NCI-H345 treated with DMSO at 0.1 percent for 48 hours (cell line): ENCODE data around the gene STRBP.

Experiments
- DNase-seq: peaks from one replicate; lab custom pipeline; 2025; ENCODE audit not compliant: unreplicated experiment; lab: John Stamatoyannopoulos, UW

The STRBP gene

DNA sequence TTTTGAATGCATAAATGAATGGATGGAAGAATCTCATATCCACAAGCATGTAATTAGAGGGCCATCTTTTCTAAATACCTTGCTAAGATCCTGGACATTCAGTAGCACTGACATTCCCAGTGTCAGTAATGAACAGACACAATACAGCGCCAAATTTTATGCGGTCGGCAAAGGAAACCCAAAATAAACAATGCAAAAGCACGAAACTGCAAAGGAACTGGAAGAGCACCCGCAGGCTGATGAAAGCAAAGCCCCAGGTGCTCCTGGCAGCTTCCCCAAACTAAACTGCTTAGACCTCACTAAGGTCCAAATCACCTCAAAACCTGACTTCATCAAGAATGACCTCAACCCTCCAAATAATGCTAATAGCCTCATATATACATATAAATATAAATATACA, 133.0 kb downstream of the STRBP start:
- DNase-seq: no peak

DNA sequence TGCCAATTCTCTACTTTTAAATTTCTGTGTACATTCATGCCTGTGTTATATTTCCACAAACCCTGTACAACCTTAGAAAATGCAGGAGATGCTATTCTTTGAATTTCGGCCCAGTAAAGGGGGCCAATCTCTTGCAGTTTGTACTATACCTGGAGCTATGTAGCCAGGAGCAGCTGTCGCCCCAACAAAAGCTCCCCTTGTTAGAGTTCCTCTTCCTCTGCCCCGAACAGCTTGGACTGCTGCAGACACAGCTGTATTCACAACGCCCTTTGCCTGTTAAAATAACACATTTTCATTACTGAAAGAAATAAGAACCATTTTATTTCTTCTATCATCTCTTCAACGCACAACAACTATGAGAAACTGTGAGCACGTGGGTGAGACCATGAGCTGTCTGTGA, 135.7 kb downstream of the STRBP start:
- DNase-seq: no peak

DNA sequence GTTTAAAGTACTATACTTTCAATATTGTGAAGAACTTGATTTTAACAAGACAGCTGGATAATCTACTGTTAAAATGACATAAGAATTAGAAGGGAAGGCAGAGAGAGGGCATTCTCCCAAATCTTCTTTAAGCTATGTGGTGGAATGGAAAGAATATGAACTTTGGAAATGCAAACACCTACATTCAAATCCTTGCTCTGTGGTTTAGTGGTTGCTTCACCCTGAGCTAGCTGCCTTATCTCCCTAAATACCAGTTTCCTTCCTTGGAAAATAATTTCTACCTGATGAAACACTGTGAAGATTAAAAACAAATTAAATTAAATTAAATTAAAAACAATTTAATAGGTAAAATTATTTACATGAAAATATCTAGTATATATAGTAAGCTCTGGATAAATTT, 136.4 kb downstream of the STRBP start:
- DNase-seq: no peak

DNA sequence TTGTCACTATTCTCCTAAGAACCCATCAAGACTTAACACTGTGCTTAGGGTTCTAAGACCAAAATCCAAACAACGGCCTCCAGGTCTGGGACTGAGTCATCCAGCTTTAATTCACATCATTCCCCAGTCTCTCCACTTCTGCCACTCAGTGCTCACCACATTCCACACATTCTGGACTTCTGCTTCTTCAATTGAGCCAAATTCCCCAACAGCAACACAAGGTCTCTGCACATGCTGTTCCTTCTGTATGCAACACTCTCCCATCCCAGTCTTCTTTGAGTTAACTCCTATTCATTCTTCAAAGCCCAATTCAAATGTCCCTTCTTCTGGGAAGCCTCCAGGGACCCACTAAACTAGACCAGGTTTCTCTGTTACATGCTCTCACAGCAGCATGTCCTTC, 137.1 kb downstream of the STRBP start:
- no peak for DNase-seq

DNA sequence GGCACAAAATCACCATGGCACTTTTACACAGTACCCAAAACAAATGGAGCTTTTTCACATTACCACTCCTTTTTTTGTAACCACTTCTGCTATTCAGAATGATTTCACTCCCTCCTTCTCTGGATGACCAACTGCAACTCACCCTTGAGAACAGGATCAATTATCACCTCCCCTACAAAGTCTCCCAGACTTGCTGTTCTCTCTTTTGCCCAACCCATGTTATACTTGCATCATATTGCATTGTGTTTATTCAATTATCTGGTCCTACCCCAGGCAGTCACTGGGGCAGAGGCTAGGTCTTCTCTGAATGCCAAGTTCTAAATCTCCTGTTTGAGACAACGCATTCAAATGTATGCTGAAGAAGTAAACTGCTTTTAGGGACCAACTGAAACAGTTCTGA, 139.0 kb downstream of the STRBP start:
- no peak for DNase-seq

DNA sequence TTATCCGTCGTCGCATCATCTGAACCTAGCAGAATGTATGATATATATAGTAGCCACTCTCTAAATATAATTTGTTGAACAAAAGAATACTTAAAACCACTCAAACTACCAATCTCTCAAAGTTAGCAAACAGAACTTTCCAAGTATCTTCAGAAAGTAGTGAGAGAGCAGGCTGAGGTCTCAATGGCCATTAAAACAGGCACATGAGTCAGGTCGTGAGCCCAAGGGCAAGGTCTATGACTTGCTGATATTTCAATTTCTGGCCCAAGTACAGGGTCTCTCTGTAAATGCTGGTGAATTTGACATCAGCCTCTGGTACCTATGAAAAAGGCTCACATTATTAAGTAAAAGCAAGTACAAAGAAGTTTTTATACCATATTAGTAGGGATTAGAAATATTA, 139.8 kb downstream of the STRBP start:
- DNase-seq: no peak

DNA sequence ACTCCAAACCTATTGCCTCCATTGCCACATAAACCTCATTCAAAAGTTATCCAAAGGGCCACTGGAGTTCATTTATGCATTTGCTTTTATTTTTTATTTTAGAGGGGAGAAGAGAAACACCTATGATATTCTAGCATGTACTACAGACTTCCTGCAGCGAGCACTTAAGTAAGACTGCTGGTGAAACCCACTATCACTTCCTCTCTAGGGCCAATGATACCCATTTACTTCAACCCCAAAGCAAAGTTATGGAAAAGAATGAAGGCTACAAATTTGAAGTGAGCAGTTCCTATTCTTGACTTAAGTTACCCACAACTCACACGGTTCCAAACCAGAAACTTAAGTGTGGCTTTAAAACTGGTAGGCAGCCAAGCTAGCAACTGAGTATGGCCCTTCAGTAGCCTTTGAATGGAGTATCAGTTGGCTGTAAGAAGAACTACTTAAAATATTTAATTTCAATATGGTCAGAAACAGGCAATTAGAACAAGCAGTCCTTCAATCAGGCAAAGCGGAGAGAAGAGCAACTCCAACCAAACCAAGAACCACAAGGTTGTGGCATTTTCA, 140.8 kb downstream of the STRBP start:
- no peak for DNase-seq

DNA sequence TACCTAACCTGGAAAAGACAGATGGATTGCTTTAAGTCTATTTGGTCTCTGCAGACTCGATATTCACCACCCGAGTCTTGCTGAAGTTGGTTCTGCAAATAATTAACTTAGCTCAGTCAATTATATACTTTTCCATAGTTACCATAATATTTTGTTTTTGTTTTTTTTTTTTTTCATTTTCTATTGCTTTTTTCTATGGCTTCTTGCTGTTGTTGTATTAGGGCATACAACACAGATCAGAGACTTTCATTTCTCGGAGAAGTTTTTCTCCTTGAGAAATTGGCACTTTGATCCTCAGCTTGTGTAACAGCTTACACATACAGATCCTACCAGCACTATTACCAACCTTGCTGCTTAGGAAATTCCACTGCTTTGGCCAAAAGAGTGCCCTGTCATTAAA, 146.9 kb downstream of the STRBP start:
- DNase-seq: no peak

DNA sequence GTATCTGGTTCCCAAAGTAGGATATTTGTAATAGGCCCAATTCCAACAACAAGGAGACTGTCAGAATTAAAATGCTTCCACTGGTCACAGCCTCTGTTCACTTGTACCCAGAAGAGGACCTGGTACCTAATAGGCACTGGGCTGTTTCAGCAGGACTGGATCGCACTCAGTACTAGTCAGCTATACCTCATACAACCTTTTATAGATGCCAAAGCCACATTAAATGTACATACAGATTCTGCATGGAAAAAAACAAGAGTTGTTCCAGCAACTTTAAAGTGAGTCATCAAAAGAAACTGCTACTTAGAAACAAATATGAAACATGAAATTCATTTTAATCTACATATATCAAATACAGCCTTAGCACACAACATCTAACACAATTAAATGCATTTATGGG, 147.4 kb downstream of the STRBP start:
- no peak for DNase-seq

DNA sequence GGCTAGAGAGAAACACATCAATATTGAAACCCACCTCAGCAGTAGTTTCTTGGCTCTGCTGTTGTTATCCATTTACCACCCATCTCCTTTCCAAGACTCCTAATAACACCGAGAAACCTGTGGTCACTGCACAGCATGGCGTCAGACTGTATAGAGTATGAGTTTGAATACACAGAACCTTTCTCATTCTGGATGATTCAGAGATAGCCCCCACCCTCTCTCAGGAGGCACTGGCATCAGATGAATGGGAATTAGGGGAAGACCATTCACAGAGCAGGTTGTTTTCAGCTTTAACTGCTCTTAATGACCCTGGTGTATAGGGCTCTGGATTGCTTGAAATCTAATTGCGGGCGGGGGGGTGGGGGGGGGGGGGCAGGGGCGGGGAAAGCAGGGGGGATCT, 148.3 kb downstream of the STRBP start:
- no peak for DNase-seq

DNA sequence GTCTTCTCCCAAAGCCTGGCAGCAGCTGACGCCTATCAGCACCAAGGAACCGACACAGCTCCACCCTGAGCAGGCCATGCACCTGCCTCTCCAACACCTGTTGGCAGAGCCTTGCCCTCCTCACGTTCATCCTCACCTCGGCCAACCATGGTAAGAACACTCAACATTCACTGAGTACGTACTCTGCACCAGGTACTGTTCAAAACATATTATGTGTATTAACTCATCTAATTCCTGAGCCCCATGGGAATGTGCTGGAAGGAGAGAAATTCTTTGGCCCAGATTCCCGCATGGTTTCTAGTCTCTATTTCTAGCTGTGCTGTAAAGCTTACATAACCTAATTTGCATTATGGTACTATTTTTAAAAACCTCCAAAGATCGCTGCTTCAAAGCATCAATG, 148.8 kb downstream of the STRBP start:
- DNase-seq: no peak

DNA sequence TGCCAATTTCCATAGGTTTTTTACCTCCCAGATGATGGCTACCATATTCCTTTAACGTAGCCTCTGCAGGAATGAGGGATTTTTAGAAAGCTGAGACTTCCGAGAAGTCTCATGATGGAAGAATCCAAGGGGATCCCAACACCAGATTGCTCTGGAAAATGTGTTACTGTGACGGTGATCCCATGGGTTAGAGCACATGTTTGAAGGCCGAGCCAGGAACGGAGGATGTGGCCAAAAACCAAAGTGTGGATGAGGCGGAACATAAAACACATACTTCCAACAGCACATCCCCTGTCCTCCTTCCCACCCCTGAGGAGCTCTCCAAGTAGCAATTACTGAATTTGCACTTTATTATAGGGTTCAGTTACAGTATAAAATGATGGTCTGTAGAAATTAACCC, 152.3 kb downstream of the STRBP start:
- DNase-seq: no peak

DNA sequence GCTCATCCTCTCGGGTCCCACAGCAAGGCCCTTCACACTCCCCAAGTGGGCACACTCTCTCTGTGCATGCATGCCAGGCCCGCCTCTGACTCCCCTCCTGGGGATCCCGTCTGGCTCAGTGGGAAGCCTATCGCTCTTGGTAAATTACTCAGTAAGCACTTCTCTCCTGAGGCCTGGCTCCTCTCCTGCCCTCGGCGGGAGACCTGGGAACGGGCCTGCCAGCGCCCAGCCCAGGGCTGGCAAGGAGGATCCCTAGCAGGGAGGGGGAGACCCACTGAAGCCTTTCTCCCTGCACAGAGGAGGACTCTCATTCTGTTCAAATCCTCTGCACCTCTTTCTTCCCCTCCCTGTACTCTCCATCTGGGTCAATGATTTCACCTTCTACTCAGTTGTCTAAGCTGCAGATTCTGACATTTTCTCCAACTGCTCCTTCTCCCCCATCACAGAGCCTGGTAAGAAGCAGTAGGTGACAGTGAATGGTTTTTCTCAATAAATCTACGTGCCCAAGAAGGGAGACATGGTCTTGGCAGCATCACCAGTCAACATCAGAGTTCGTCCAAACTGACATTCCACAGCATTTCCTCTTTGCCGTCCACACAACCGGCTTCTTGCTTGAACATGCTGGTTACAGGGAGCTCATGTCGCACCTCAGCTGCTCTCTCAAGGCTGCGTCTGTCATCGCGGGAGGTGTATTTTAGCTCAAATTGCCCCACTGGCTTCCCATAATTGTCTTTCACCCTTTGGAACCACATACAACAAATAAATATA, 153.1 kb downstream of the STRBP start:
- no peak for DNase-seq

DNA sequence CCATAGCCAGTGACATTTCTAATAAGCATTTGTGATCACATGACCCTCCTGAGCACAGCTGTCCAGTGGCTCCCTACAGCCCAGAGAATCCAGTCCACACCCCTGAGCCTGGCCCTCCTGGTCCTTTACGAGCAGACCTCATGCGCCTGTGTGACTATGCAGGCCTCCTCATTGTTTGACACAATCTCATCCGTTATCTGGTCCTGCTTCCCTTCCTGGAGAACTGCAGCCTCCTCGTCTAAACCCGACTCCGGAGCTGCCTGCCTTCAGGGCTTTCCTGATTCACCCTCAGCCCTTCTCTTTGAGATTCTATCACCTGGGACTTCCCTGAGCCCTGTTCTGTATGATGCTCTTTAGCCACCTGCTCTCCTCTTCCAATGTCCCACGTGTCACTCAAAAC, 155.2 kb downstream of the STRBP start:
- DNase-seq: no peak

DNA sequence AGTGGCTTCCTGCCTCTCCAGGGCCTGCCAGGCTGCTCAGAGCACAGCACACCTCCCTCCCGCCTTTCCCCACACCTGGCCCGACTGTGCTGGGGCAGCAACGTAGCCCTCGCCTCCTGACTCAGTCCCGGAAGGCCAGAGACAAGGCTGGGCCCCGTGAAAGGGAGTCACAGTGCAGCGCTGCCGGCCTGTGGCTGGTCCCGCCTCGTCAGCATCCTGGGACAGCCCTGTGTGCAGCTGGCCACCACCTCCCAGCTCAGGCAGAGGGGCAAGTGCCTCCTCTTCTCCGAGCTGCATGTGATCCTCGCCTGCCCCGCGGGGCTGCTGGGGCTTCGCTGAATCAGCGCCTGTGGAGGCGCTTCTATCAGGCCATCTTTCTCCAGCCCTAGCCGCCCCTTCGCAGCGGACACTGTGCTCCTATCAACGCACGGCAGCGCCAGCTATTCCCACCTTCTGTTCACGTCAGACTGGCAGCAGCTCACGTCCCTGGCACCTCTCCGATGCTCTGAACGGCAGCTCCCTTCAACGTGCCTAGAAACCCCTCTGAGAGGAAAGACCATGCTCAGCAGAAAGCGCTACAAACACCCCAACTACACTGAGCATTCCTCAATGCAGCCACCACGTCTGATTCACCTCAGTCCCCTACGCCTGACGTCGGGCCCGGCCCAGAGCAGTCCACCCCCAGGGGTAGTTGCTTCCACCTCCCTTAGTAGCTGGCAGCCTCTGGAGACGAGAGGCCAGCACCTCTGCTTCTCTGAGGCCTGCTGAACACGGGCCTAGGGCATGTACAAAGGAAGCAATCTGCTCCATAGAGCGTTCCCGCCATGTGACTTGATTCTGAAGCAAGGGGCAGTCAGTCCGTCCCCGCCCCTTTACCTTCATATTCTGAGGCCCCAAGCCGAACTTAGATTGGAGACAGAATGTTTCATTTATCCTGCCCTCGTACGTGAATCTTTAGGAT, 156.1 kb downstream of the STRBP start:
- no peak for DNase-seq

DNA sequence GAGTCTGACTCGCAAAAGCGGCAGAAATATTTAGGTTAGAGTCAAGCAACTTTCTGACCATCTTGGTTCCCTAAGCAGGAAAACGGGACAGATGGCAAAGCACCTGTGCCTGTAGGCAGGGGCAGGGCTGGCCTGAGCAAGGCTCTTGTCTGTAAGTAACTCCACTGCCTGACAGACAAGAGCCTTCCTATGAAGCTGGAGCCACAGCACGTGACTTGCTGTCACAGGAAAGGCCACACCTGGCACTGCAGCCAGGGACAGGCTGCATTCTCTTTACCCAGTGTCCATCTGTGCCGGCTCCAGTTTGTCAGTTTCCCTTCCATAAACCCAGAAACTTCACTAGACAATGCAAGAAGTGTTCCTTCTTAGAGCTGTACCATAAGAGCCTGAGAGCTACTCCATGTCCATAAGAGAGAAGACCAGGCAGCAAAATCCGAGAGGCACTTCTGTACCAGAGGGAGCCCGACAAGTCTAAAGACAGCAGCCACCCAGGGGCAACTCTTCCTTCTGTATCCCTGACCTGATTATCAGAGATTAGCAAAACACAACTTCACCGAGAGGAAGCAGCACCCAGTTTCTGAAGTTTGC, 156.9 kb downstream of the STRBP start:
- no peak for DNase-seq

DNA sequence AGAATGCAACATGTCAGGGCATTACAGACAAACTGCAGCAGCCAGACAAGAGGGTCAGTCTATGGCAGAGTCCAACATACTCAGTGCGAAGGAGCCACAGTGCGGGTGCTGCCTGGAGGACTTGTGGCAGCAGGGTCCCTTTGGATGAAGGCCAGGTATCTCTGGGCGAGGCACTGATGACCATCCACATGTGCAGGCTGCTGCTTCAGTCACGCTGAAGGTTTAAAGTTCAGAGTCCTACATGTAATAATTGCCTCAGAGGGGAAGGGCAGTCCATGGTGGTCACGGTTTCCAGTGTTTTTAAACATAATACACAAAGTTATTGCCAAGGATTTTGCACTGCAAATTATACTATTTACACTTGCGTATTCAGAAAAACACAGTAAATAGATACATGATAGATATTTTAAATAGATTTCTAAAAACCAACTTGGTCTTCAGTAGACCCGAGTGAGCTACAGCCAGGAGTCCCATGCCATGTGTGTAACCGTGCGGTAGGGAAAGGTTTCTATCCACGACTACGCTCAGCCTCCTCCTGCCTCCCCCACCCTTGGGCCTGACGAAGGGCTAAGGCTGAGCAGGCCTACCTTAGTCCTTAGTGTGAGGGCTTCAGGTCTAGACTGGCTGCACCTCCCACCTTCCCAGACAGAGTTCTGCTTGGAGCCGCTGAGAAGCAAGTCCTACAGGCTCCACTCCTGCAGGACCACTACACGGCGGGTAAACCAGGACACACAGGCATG, 158.7 kb downstream of the STRBP start:
- DNase-seq: no peak

DNA sequence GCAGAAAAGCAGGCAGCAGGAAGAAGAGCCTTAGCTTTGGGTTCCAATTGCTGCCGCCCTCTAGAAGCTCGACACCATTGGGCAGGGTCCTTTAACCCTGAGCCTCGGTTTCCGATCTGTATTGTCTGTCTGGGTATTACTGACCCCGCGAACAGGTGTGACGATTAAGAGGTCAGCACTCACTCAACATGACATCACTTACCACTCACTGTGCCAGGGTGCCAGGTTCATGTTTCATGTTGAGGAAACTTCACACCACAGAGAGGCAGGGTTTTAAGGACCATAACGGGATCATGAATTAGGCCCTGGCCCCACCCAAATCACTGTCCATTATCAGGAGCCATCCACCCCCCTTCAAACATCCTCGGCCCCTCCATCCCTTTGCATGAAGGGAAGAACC, 159.4 kb downstream of the STRBP start:
- DNase-seq: no peak

DNA sequence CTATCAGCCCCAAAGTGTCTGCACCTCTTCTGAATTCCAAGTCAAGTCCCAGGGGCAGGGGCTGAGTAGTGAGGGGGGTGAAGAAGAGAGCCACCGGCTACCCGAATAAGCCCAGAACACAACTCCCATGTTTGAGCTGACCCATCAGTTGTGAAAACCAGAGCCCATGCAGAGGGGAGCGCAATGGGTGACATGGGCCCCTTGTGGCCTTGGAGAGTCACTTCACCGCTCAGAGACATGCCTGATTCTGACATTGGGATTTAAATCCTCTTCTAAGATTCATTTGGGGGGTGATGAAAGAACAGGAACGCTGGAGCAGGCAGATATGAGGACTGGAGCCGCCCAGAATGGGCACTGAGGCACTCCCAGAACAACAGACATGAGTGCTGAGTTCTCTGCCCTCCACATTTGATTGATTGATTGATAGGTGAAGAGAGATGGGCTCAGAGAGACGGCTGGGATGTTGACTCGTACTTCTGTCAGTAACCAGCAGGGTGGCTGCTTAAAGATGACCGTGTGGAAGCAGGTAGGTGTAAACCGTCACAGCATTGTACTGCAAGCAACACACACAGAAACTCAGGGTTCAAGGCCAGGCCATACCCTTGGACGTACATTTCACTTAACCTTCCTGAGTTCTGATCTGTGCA, 160.6 kb downstream of the STRBP start:
- DNase-seq: no peak

DNA sequence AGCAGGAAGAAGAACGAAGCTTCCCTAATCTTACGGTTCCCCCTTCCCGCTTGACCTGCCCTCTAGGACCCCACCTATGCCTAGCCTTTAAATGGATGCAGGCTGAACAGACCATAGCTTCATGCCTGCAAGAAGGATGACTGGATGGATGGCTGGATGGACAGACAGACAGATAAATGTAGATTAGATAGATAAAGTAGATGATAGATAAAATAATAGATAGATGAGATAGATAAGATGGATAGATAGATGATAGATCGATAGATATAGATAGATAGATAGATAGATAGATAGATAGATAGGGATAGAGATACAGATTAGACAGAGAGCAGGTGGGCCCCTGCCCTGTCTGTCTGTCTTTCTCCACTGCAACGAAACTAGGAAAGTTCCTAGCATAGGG, 162.9 kb downstream of the STRBP start:
- DNase-seq: no peak
